Measurements from ENCODE around the gene TOGARAM2. TPM values are rescaled to one million over a fixed set of nuclear protein-coding genes. Genes with fewer than 3 reads are reported as not detected.

The TOGARAM2 gene
- total and polyA plus RNA-seq, 2 of the 8 experiments (the other 6 are each of a cell fraction or from before 2014, with no cell fraction given) = 0.42 to 1.4 TPM

- Histone ChIP-seq H3K4me3 (ENCODE audit: extremely low read depth in 1 of 4, insufficient read depth in 2 of 4, low read depth in 3 of 4, low read length in 4 of 4) (no peak overlapping the region), H3K18ac (ENCODE audit: extremely low read depth, low read length) (no peak overlapping the region), H4K91ac (replicated peaks; ENCODE audit: insufficient read length, low read length) (no peak overlapping the region), H4K5ac (ENCODE audit: insufficient read length, low read depth, low read length) (no peak overlapping the region), H3K4ac (replicated peaks; ENCODE audit: insufficient read length, low read depth, low read length) (no peak overlapping the region), H3K4me2 (ENCODE audit: insufficient read depth in 1 of 2, low read depth in 2 of 2, low read length in 2 of 2) (no peak overlapping the region), H2BK15ac (ENCODE audit: low read length) (no peak overlapping the region), H3K23me2 (ENCODE audit: low read depth, low read length) (no peaks in the 10 kb centered on the region), H2BK12ac (ENCODE audit: low read depth, low read length) (no peak overlapping the region), H2BK20ac (ENCODE audit: low read length) (no peak overlapping the region), H2BK5ac (ENCODE audit: low read depth, low read length) (no peak overlapping the region), H3K27me3 (replicated peaks in 1 of 4; ENCODE audit: control insufficient read depth in 3 of 4, extremely low read depth in 1 of 4, insufficient read depth in 3 of 4, low read length in 3 of 4) (no peaks in the 10 kb centered on the region), H3K23ac (ENCODE audit: insufficient read length) (no peak overlapping the region), H3K27ac (ENCODE audit: low read depth, low read length) (no peak overlapping the region), H2AFZ (ENCODE audit: low read length) (no peak overlapping the region), H3K9ac (replicated peaks in 1 of 4; ENCODE audit: extremely low read depth in 1 of 4, low read depth in 3 of 4, low read length in 3 of 4) (no peak overlapping the region), H3K79me2 (ENCODE audit: control insufficient read depth in 1 of 2, insufficient read depth in 2 of 2, low read length in 2 of 2) (no peaks in the 10 kb centered on the region), H3K36me3 (ENCODE audit: control insufficient read depth in 2 of 4, insufficient read depth in 4 of 4, low read length in 3 of 4) (no peaks in the 10 kb centered on the region), H3K4me1 (replicated peaks in 1 of 4; ENCODE audit: control insufficient read depth in 3 of 4, insufficient read depth in 4 of 4, low read length in 3 of 4) (peaks cover 0 to 2% (median 0%) of the 10 kb centered on the region in 4 experiments; a peak in 2 of 7 replicates), H2AK5ac (ENCODE audit: low read depth, low read length) (no peak overlapping the region), H2BK120ac (replicated peaks; ENCODE audit: low read depth, low read length) (no peak overlapping the region), H3K79me1 (ENCODE audit: low read depth, low read length) (no peaks in the 10 kb centered on the region), H3K14ac (ENCODE audit: insufficient read length) (no peak overlapping the region), H3K9me3 (ENCODE audit: insufficient read depth in 2 of 2, low read depth in 1 of 2, low read length in 1 of 2) (no peaks in the 10 kb centered on the region), H3K56ac (replicated peaks; ENCODE audit: insufficient read length, low read depth, low read length) (no peak overlapping the region), H4K20me1 (replicated peaks in 1 of 2; ENCODE audit: control insufficient read depth in 1 of 2, insufficient read depth in 2 of 2, low read length in 2 of 2) (no peaks in the 10 kb centered on the region), H4K8ac (ENCODE audit: extremely low read depth, insufficient read depth, low read length) (no peak overlapping the region)
- DNase-seq (ENCODE audit: low read depth in 1 of 2, low spot score in 2 of 2) (no peak), FAIRE-seq (no peak)
- ChIA-PET POLR2A (ENCODE audit: partially characterized antibody) (no interaction called here), CTCF (ENCODE audit: partially characterized antibody) (interaction anchor here (0.6 to 1.1 kb wide), 2 partner anchors 35 to 92 kb away, joined by 3 read pairs; no protein-coding TSS in a partner anchor)
- 95% methylated on average over 1 of the region's 1 CpG; no CpG with 5 or more reads in 1 of the 2 experiments for WGBS, 2 experiments (ENCODE audit: extremely low coverage in 1 of 2, insufficient coverage in 1 of 2, insufficient read length in 1 of 2, insufficient replicate concordance in 2 of 2, low coverage in 1 of 2, low lambda C conversion rate in 2 of 2, missing lambda C conversion rate in 1 of 2)
- TF ChIP-seq SIX5 (IDR thresholded peaks at IDR 0.05; ENCODE audit: low read depth, low read length) (no peak), PHF8 (conservative IDR thresholded peaks at IDR 0.05; ENCODE audit: low read depth, low read length) (no peak), POU5F1 (IDR thresholded peaks at IDR 0.05; ENCODE audit: low read depth, low read length) (no peak), SP4 (IDR thresholded peaks at IDR 0.05; ENCODE audit: low read length) (no peak), CEBPB (IDR thresholded peaks at IDR 0.05; ENCODE audit: low read depth, low read length) (no peak), TCF12 (IDR thresholded peaks at IDR 0.05; ENCODE audit: low read depth, low read length) (no peak), KDM1A (IDR thresholded peaks at IDR 0.05; ENCODE audit: borderline replicate concordance, low read length) (no peak), CHD1 (IDR thresholded peaks at IDR 0.05; ENCODE audit: low read depth, low read length) (no peak), E2F6 (IDR thresholded peaks at IDR 0.05) (no peak), HDAC2 (IDR thresholded peaks at IDR 0.05; ENCODE audit: borderline replicate concordance in 1 of 2, low read depth in 2 of 2, low read length in 2 of 2) (no peak), EP300 (IDR thresholded peaks at IDR 0.05; ENCODE audit: borderline replicate concordance in 1 of 2, low read depth in 2 of 2, low read length in 2 of 2) (no peak), ATF3 (IDR thresholded peaks at IDR 0.05; ENCODE audit: insufficient read depth, low read depth, low read length) (no peak), YY1 (IDR thresholded peaks at IDR 0.05; ENCODE audit: low read depth, low read length) (no peak), RXRA (IDR thresholded peaks at IDR 0.05; ENCODE audit: insufficient read depth, low read depth, low read length) (no peak)
Observed at GRCh38 chr2:28975671-28976070, 5.4 kb upstream of the TOGARAM2 start.

Measured in H1 (cell line).